GM23338 (cell line): Measurements from ENCODE around the gene FCRL5. TPM values are rescaled to one million over a fixed set of nuclear protein-coding genes. Genes with fewer than 3 reads are reported as not detected.

Experiments
- ATAC-seq: fragments of 200-7000 bp; cut with Tn5 transposase; 3 replicates; pipeline ENCODE4 v1.9.1; 2020
- DNase-seq: peaks from one replicate; pipeline ENCODE4 v3.0.0-alpha.2; 2015; ENCODE audit warnings: low spot score
- H2AFZ ChIP-seq: fragments of 200-600 bp; sonication (generic); 2 replicates; pipeline ENCODE4 v1.8.0; 2016; ENCODE audit warnings: antibody characterized with exemption, mild to moderate bottlenecking, moderate library complexity
- H3F3A ChIP-seq: fragments of 200-600 bp; sonication (generic); replicated peaks from 2 replicates; pipeline ENCODE4 v1.8.0; 2017; ENCODE audit warnings: antibody characterized with exemption, mixed run types, low read depth
- H3K27ac ChIP-seq: fragments of 200-600 bp; sonication (generic); 2 replicates; pipeline ENCODE4 v1.6.1; 2016; ENCODE audit warnings: low read depth
- H3K27me3 ChIP-seq: fragments of 200-600 bp; sonication (generic); 2 replicates; pipeline ENCODE4 v1.8.0; 2016; ENCODE audit warnings: mild to moderate bottlenecking, mixed run types, moderate library complexity; ENCODE audit not compliant: insufficient read depth
- H3K36me3 ChIP-seq: fragments of 200-600 bp; sonication (generic); 2 replicates; pipeline ENCODE4 v1.8.0; 2016; ENCODE audit warnings: mild to moderate bottlenecking; ENCODE audit not compliant: insufficient read depth
- H3K4me1 ChIP-seq: fragments of 200-600 bp; sonication (generic); 2 replicates; pipeline ENCODE4 v1.8.0; 2016; ENCODE audit warnings: mild to moderate bottlenecking, moderate library complexity; ENCODE audit not compliant: insufficient read depth
- H3K4me2 ChIP-seq: fragments of 200-600 bp; sonication (generic); 2 replicates; pipeline ENCODE4 v1.7.1; 2017; ENCODE audit warnings: mixed run types
- H3K4me3 ChIP-seq: fragments of 200-600 bp; sonication (generic); 2 replicates; pipeline ENCODE4 v1.6.1; 2016; ENCODE audit warnings: mixed run types
- H3K79me2 ChIP-seq: fragments of 200-600 bp; sonication (generic); replicated peaks from 2 replicates; pipeline ENCODE4 v1.8.0; 2017; ENCODE audit warnings: mild to moderate bottlenecking; ENCODE audit not compliant: insufficient read depth
- H3K9me2 ChIP-seq: fragments of 200-600 bp; sonication (generic); 2 replicates; pipeline ENCODE4 v1.8.0; 2017; ENCODE audit not compliant: insufficient read depth
- H4K20me1 ChIP-seq: fragments of 200-600 bp; sonication (generic); replicated peaks from 2 replicates; pipeline ENCODE4 v1.8.0; 2017; ENCODE audit warnings: mild to moderate bottlenecking; ENCODE audit not compliant: insufficient read depth
- H3K27ac Mint-ChIP-seq: 2 replicates; pipeline ENCODE4 v1.8.0; 2020; ENCODE audit warnings: inconsistent platforms, mild to moderate bottlenecking, moderate library complexity, mixed read lengths
- H3K27me3 Mint-ChIP-seq: 3 replicates; pipeline ENCODE4 v1.8.0; 2022; ENCODE audit warnings: low read depth, mild to moderate bottlenecking, moderate library complexity, mixed read lengths, inconsistent platforms; ENCODE audit not compliant: insufficient read depth, poor library complexity
- H3K36me3 Mint-ChIP-seq: 3 replicates; pipeline ENCODE4 v1.8.0; 2021; ENCODE audit warnings: low read depth, mild to moderate bottlenecking, inconsistent platforms, moderate library complexity, mixed read lengths
- H3K4me1 Mint-ChIP-seq: 3 replicates; pipeline ENCODE4 v1.8.0; 2020; ENCODE audit warnings: mild to moderate bottlenecking, inconsistent platforms, mixed read lengths
- H3K4me3 Mint-ChIP-seq: 3 replicates; pipeline ENCODE4 v1.8.0; 2021; ENCODE audit warnings: moderate library complexity, mild to moderate bottlenecking, inconsistent platforms, mixed read lengths
- H3K9me3 Mint-ChIP-seq: 3 replicates; pipeline ENCODE4 v1.8.0; 2020; ENCODE audit warnings: moderate library complexity, mild to moderate bottlenecking, inconsistent platforms, mixed read lengths
- CREB1 ChIP-seq: fragments of 250-450 bp; sonication (Bioruptor Pico); IDR thresholded peaks from 2 replicates; pipeline ENCODE4 v1.5.0; 2020; ENCODE audit warnings: low read depth, mild to moderate bottlenecking, moderate library complexity
- CTCF ChIP-seq, 2 experiments: fragments of 200-600 bp in 1 of 2; sonication (generic) in 1 of 2; conservative IDR thresholded peaks; 2 replicates each; pipeline versions ENCODE4 v1.5.1 to v1.6.1; 2016 to 2017; ENCODE audit warnings: antibody characterized with exemption in 2 of 2, low read depth in 2 of 2, mild to moderate bottlenecking in 2 of 2, moderate library complexity in 1 of 2
- EZH2 ChIP-seq: fragments of 200-600 bp; sonication (generic); IDR thresholded peaks from one replicate; pipeline ENCODE4 v1.8.0; 2017; ENCODE audit warnings: antibody characterized with exemption, mild to moderate bottlenecking, low read depth; ENCODE audit not compliant: unreplicated experiment
- EZH2phosphoT487 ChIP-seq: fragments of 200-600 bp; sonication (generic); IDR thresholded peaks from one replicate; pipeline ENCODE4 v1.8.1; 2018; ENCODE audit warnings: antibody characterized with exemption; ENCODE audit not compliant: unreplicated experiment
- JUNB ChIP-seq: IDR thresholded peaks from one replicate; pipeline ENCODE4 v1.6.1; 2016; ENCODE audit warnings: antibody characterized with exemption; ENCODE audit not compliant: unreplicated experiment
- NANOG ChIP-seq: IDR thresholded peaks from 2 replicates; pipeline ENCODE4 v1.6.1; 2016; ENCODE audit warnings: antibody characterized with exemption, borderline replicate concordance
- POLR2AphosphoS5 ChIP-seq: IDR thresholded peaks from 2 replicates; pipeline ENCODE4 v1.6.1; 2016; ENCODE audit warnings: antibody characterized with exemption, low read depth
- STAT1 ChIP-seq: IDR thresholded peaks from one replicate; pipeline ENCODE4 v1.6.1; 2016; ENCODE audit warnings: antibody characterized with exemption; ENCODE audit not compliant: unreplicated experiment
- ZNF114 ChIP-seq: fragments of 250-450 bp; sonication (Bioruptor Pico); IDR thresholded peaks from 2 replicates; pipeline ENCODE4 v1.5.0; 2020; ENCODE audit warnings: mild to moderate bottlenecking, moderate library complexity
- ZNF331 ChIP-seq: fragments of 250-450 bp; sonication (Bioruptor Pico); IDR thresholded peaks from 2 replicates; pipeline ENCODE4 v1.5.0; 2020; ENCODE audit warnings: low read depth, mild to moderate bottlenecking, moderate library complexity
- polyA plus RNA-seq: library from polyadenylated mRNA; unstranded; fragments of >200 nt; fragmentation: Nextera tagmentation; extraction: Ambion mirVana; gene quantifications from 2 replicates; pipeline ENCODE4 v1.2.1, GENCODE V29; 2016
- total RNA-seq: library from RNA; depleted of rRNA; stranded (reverse); fragments of >200 nt; shearing (Covaris generic); gene quantifications from 2 replicates; pipeline ENCODE4 v1.2.3, GENCODE V29; 2014
- TF ChIP-seq, protein P1 (sequence below): IDR thresholded peaks from 2 replicates; pipeline ENCODE4 v1.6.1; 2016; ENCODE audit warnings: antibody characterized with exemption
- TF ChIP-seq, protein P2 (sequence below): IDR thresholded peaks from one replicate; pipeline ENCODE4 v1.6.1; 2018; ENCODE audit warnings: antibody characterized with exemption; ENCODE audit not compliant: unreplicated experiment

Gene FCRL5
- total and polyA plus RNA-seq, 2 experiments from 2014 or later: 0.79 to 2.8 TPM

- TF ChIP-seq, protein P1, sequence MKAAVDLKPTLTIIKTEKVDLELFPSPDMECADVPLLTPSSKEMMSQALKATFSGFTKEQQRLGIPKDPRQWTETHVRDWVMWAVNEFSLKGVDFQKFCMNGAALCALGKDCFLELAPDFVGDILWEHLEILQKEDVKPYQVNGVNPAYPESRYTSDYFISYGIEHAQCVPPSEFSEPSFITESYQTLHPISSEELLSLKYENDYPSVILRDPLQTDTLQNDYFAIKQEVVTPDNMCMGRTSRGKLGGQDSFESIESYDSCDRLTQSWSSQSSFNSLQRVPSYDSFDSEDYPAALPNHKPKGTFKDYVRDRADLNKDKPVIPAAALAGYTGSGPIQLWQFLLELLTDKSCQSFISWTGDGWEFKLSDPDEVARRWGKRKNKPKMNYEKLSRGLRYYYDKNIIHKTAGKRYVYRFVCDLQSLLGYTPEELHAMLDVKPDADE: no peak
- TF ChIP-seq ZNF331 (no peak), ZNF114 (no peak), CTCF (conservative IDR thresholded peaks at IDR 0.05; ENCODE audit: low read depth in 2 of 2) (no peak), JUNB (no peak), POLR2AphosphoS5 (no peak)
- TF ChIP-seq, protein P2, sequence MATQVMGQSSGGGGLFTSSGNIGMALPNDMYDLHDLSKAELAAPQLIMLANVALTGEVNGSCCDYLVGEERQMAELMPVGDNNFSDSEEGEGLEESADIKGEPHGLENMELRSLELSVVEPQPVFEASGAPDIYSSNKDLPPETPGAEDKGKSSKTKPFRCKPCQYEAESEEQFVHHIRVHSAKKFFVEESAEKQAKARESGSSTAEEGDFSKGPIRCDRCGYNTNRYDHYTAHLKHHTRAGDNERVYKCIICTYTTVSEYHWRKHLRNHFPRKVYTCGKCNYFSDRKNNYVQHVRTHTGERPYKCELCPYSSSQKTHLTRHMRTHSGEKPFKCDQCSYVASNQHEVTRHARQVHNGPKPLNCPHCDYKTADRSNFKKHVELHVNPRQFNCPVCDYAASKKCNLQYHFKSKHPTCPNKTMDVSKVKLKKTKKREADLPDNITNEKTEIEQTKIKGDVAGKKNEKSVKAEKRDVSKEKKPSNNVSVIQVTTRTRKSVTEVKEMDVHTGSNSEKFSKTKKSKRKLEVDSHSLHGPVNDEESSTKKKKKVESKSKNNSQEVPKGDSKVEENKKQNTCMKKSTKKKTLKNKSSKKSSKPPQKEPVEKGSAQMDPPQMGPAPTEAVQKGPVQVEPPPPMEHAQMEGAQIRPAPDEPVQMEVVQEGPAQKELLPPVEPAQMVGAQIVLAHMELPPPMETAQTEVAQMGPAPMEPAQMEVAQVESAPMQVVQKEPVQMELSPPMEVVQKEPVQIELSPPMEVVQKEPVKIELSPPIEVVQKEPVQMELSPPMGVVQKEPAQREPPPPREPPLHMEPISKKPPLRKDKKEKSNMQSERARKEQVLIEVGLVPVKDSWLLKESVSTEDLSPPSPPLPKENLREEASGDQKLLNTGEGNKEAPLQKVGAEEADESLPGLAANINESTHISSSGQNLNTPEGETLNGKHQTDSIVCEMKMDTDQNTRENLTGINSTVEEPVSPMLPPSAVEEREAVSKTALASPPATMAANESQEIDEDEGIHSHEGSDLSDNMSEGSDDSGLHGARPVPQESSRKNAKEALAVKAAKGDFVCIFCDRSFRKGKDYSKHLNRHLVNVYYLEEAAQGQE: no peak
Measured at GRCh38 chr1:157520386-157520935, 31.9 kb downstream of the FCRL5 start (continued).

DNA sequence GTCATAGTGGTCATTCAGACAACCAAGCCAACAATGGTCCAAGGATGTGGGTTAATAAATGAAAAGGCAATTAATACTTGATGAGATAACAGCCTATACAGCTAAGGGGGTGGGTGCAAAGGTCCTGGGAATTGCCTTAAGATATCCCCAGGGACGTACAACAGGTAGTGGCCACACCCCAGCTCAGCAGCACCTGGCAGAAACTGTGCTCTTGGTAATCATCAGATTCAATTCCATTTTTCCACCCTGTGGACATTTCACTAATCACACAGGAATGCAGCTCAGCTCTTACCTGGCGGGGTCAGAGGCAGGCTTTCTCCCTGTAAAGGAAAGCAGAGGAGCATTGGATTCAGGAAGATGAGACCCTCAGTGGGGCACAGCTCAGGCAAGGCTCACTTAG lies 32.9 kb downstream of the FCRL5 start:
- ATAC-seq: no peak
- TF ChIP-seq EZH2 (no peak), EZH2phosphoT487 (no peak), STAT1 (no peak), JUNB (no peak), NANOG (no peak), CTCF (conservative IDR thresholded peaks at IDR 0.05; ENCODE audit: low read depth in 2 of 2) (no peak), ZNF331 (no peak), CREB1 (CRISPR knock-in tag) (no peak), POLR2AphosphoS5 (no peak)
- TF ChIP-seq, protein P2: no peak
- TF ChIP-seq, protein P1: no peak

More for the DNA sequence above, 32.9 kb downstream of the FCRL5 start:
- H3K4me2 ChIP-seq: no peak overlapping the region
- H3K79me2 ChIP-seq: no peaks in the 10 kb centered on the region
- no peaks in the 10 kb centered on the region for H3K27me3 Mint-ChIP-seq
- H3K27ac Mint-ChIP-seq: no peak overlapping the region
- no peak for DNase-seq
- H3K4me3 Mint-ChIP-seq: no peak overlapping the region
- no peaks in the 10 kb centered on the region for H3K36me3 ChIP-seq
- no peaks in the 10 kb centered on the region for H4K20me1 ChIP-seq
- no peaks in the 10 kb centered on the region; the same call in 2 of the 3 replicates for H3K9me3 Mint-ChIP-seq
- H3K27ac ChIP-seq: no peak overlapping the region
- no peaks in the 10 kb centered on the region for H3K36me3 Mint-ChIP-seq
- H3F3A ChIP-seq: no peaks in the 10 kb centered on the region
- H2AFZ ChIP-seq: no peak overlapping the region
- no peaks in the 10 kb centered on the region for H3K27me3 ChIP-seq
- H3K4me3 ChIP-seq: no peak overlapping the region
- 0 out of 2 replicates have a peak, but pooled peaks cover 7% of the 10 kb centered on the region for H3K9me2 ChIP-seq
- no peaks in the 10 kb centered on the region; the same call in 2 of the 3 replicates for H3K4me1 Mint-ChIP-seq
- no peaks in the 10 kb centered on the region for H3K4me1 ChIP-seq
